K562 (cell line): ENCODE measurements around the gene PPFIA3. TPM values are rescaled to one million over a fixed set of nuclear protein-coding genes. Genes with fewer than 3 reads are reported as not detected.
A peak's percentile ranks its signal among the peaks of the same experiment; 100 is the strongest.

Experiments used
- ATAC-seq: fragments of 200-7000 bp; cut with Tn5 transposase; 3 replicates; pipeline ENCODE4 v1.9.1; 2020; ENCODE audit warnings: moderate library complexity
- BruUV-seq: library from RNA; stranded (reverse); fragments of 400-500 nt; replicated peaks from 2 replicates; lab custom pipeline; 2021; lab: Mats Ljungman, UMichigan
- CTCF ChIA-PET: fragments of 300-600 bp; formaldehyde crosslinking; extraction: SDS; loops from one replicate; lab custom pipeline; 2021; ENCODE audit warnings: low intra/inter-chr PET ratio; lab: Yijun Ruan, JAX
- POLR2A ChIA-PET: fragments of 300-600, 350-650 bp; sonication (Branson Sonifier 250); formaldehyde crosslinking; extraction: SDS; loops from one replicate; lab custom pipeline; 2021; ENCODE audit warnings: antibody characterized with exemption, inconsistent platforms; lab: Yijun Ruan, JAX
- DNase-seq, 4 experiments: peaks; one replicate each; pipeline versions ENCODE4 v3.0.0 to v3.0.0-alpha.2; 2011 to 2018; ENCODE audit warnings: low spot score in 3 of 4, mixed read lengths in 3 of 4; ENCODE audit errors: extremely low read depth in 1 of 4
- FAIRE-seq: peaks from 2 replicates; lab custom pipeline; 2011; peaks lifted over from hg19 to GRCh38; lab: Jason Lieb, UNC
- H2AFZ ChIP-seq: 2 replicates; pipeline ENCODE4 v1.6.0; 2011; ENCODE audit warnings: low read depth, low read length, control low read depth, inconsistent platforms
- H3K27ac ChIP-seq: fragments of 200-600 bp; 3 replicates; pipeline ENCODE4 v1.8.0; 2011; ENCODE audit warnings: low read depth, mild to moderate bottlenecking, control low read depth, inconsistent platforms, low read length, moderate library complexity, mixed read lengths; ENCODE audit errors: extremely low read depth
- H3K27me3 ChIP-seq, 2 experiments: fragments of 300-600 bp in 1 of 2; 2 replicates in 1 of 2; 3 replicates in 1 of 2; pipeline versions ENCODE4 v1.6.0 to v1.8.0; 2011; ENCODE audit warnings: inconsistent platforms in 2 of 2, low read length in 2 of 2, mild to moderate bottlenecking in 1 of 2, mixed read lengths in 1 of 2, moderate library complexity in 1 of 2; ENCODE audit not compliant: control insufficient read depth in 2 of 2, insufficient read depth in 2 of 2
- H3K36me3 ChIP-seq: fragments of 300-600 bp; 3 replicates; pipeline ENCODE4 v1.8.0; 2011; ENCODE audit warnings: mild to moderate bottlenecking, low read length, inconsistent platforms; ENCODE audit not compliant: control insufficient read depth, insufficient read depth
- H3K4me1 ChIP-seq, 2 experiments: fragments of 200-600 bp in 1 of 2; replicated peaks in 1 of 2; 2 replicates in 1 of 2; 3 replicates in 1 of 2; pipeline versions ENCODE4 v1.5.1 to v1.8.0; 2011; ENCODE audit warnings: inconsistent platforms in 2 of 2, low read length in 2 of 2, mild to moderate bottlenecking in 1 of 2, mixed read lengths in 1 of 2, moderate library complexity in 1 of 2; ENCODE audit not compliant: control insufficient read depth in 2 of 2, insufficient read depth in 2 of 2
- H3K4me2 ChIP-seq: 2 replicates; pipeline ENCODE4 v1.6.1; 2011; ENCODE audit warnings: low read length, control low read depth, inconsistent platforms, mixed read lengths; ENCODE audit not compliant: insufficient read depth
- H3K4me3 ChIP-seq: fragments of 200-600 bp; sonication (generic), shearing (Covaris generic); 2 replicates; pipeline ENCODE4 v1.5.1; 2016; ENCODE audit warnings: control low read depth, inconsistent platforms
- H3K79me2 ChIP-seq: fragments of 200-600 bp; 3 replicates; pipeline ENCODE4 v1.8.0; 2011; ENCODE audit warnings: low read length, inconsistent platforms; ENCODE audit not compliant: control insufficient read depth, insufficient read depth
- H3K9ac ChIP-seq, 2 experiments: 2 replicates each; pipeline versions ENCODE4 v1.6.0 to v1.6.1; 2011; ENCODE audit warnings: low read depth in 2 of 2, low read length in 2 of 2, control low read depth in 1 of 2, inconsistent platforms in 1 of 2, mild to moderate bottlenecking in 1 of 2, mixed read lengths in 1 of 2; ENCODE audit not compliant: insufficient read depth in 1 of 2
- H3K9me1 ChIP-seq: one replicate; pipeline ENCODE4 v1.6.0; 2011; ENCODE audit warnings: inconsistent platforms, mild to moderate bottlenecking, low read length, moderate library complexity; ENCODE audit not compliant: control insufficient read depth, insufficient read depth
- H3K9me3 ChIP-seq: replicated peaks from 2 replicates; pipeline ENCODE4 v1.5.1; 2011; ENCODE audit warnings: low read depth, low read length, inconsistent platforms; ENCODE audit not compliant: control insufficient read depth, insufficient read depth
- H4K20me1 ChIP-seq: replicated peaks from 2 replicates; pipeline ENCODE4 v1.6.1; 2011; ENCODE audit warnings: low read length, inconsistent platforms, mixed read lengths; ENCODE audit not compliant: control insufficient read depth, insufficient read depth
- CCNT2 ChIP-seq: IDR thresholded peaks from 2 replicates; pipeline ENCODE4 v1.6.1; 2011; ENCODE audit warnings: borderline replicate concordance, low read depth, mild to moderate bottlenecking, moderate library complexity, mixed read lengths, low read length; ENCODE audit not compliant: insufficient read length; ENCODE audit errors: extremely low read depth
- HMG20B ChIP-seq: fragments of 250-450 bp; sonication (Bioruptor Pico); IDR thresholded peaks from 2 replicates; pipeline ENCODE4 v1.5.0; 2021; ENCODE audit warnings: mild to moderate bottlenecking
- MBD2 ChIP-seq: sonication (generic); IDR thresholded peaks from 2 replicates; pipeline ENCODE4 v1.6.1; 2016; ENCODE audit warnings: low read depth, borderline replicate concordance
- POLR2G ChIP-seq: fragments of 200-400 bp; formaldehyde crosslinking; IDR thresholded peaks from 2 replicates; pipeline ENCODE4 v1.6.1; 2017; ENCODE audit warnings: low read depth, mild to moderate bottlenecking, antibody characterized with exemption, low read length, moderate library complexity
- RBFOX2 ChIP-seq: fragments of 200-400 bp; formaldehyde crosslinking; IDR thresholded peaks from 2 replicates; pipeline ENCODE4 v1.6.1; 2017; ENCODE audit warnings: low read depth, mild to moderate bottlenecking, low read length, moderate library complexity
- SETDB1 ChIP-seq: IDR thresholded peaks from one replicate; pipeline ENCODE4 v1.6.1; 2012; ENCODE audit warnings: low read length, control low read depth, inconsistent platforms
- SMARCE1 ChIP-seq: fragments of 450-650 bp; IDR thresholded peaks from 2 replicates; pipeline ENCODE4 v1.7.1; 2016; ENCODE audit warnings: mild to moderate bottlenecking
- ZNF239 ChIP-seq: fragments of 250-450 bp; sonication (Bioruptor Pico); IDR thresholded peaks from 2 replicates; pipeline ENCODE4 v1.4.0; 2020; ENCODE audit warnings: mild to moderate bottlenecking
- ZNF655 ChIP-seq: fragments of 250-450 bp; sonication (Bioruptor Pico); IDR thresholded peaks from 2 replicates; pipeline ENCODE4 v1.5.0; 2021
- WGBS: fragments of 100-300 bp; shearing (Covaris generic); methylation state at CpG from one replicate; pipeline ENCODE4 v1.1.6; 2016; ENCODE audit warnings: low coverage, mixed read lengths; ENCODE audit not compliant: insufficient coverage; ENCODE audit errors: missing lambda C conversion rate; 5-methylcytosine and 5-hydroxymethylcytosine counted together
- in situ Hi-C: fragments of 300-500 bp; cut with MboI; formaldehyde crosslinking; loops from 4 replicates; pipeline ENCODE4 v1.15.0; 2018; ENCODE audit warnings: inconsistent platforms, mixed read lengths
- intact Hi-C: fragments of 100-400 bp; cut with micrococcal nuclease; formaldehyde crosslinking; loops from 2 replicates; pipeline ENCODE4 v1.14.2; 2022
- polyA plus RNA-seq, 8 experiments: library from polyadenylated mRNA; depleted of rRNA in 4 of 8; stranded (reverse) in 5 of 8; unstranded in 3 of 8; fragments of >200 nt; fragmentation: Nextera tagmentation in 2 of 8; fragmentation: Illumina TruSeq in 1 of 8; extraction: Ambion mirVana in 2 of 8; extraction: Trizol in 1 of 8; gene quantifications; 2 replicates each; pipeline versions ENCODE4 v1.2.1 to v1.2.3, GENCODE V29; 2011 to 2014; ENCODE audit warnings: inconsistent platforms in 1 of 8, missing spikeins in 1 of 8
- total RNA-seq, 7 experiments: library from RNA; depleted of rRNA in 6 of 7; stranded (reverse); fragments of >200 nt in 6 of 7; fragmentation: Illumina TruSeq in 2 of 7; extraction: Trizol in 2 of 7; gene quantifications; 2 replicates each; pipeline versions ENCODE4 v1.2.1 to v1.2.3, GENCODE V29; 2011 to 2021; ENCODE audit warnings: low replicate concordance in 1 of 7
- TF ChIP-seq, protein P1 (sequence below): sonication (generic); formaldehyde crosslinking; IDR thresholded peaks from 2 replicates; pipeline ENCODE4 v1.8.1; 2023; ENCODE audit warnings: missing genetic modification reagents, mild to moderate bottlenecking, borderline replicate concordance

The PPFIA3 gene
- total and polyA plus RNA-seq, 9 of the 15 experiments (the other 6 are each of a cell fraction or from before 2014, with no cell fraction given) = 0.10 to 53.0 (median 17.6) TPM

GRCh38 chr19:49101160-49101559 is 18.2 kb upstream of the PPFIA3 start:
- no peaks in the 10 kb centered on the region for H3K27me3 ChIP-seq
- ATAC-seq = no peak
- intact Hi-C loops = no loop called here

More at GRCh38 chr19:49101160-49101559, 18.2 kb upstream of the PPFIA3 start:
- H3K27ac ChIP-seq = no peak overlapping the region
- ChIA-PET POLR2A (interaction anchor here (1.2 kb wide), 1 partner anchor 13 kb away, joined by 4 read pairs; the partner anchor contains the start of gene LIN7B), CTCF (interaction anchor here (1.0 kb wide), 1 partner anchor 28 kb away, joined by 5 read pairs; no protein-coding TSS in a partner anchor)
- peaks cover 35% of the 10 kb centered on the region for H3K79me2 ChIP-seq
- H3K9ac ChIP-seq = peak overlapping the region in 1 of 2 experiments; percentile 66; a peak in 1 of 4 replicates
- in situ Hi-C loops = no loop called here
- H3K9me1 ChIP-seq = peaks cover 5% of the 10 kb centered on the region
- peaks cover 98% of the 10 kb centered on the region for H3K36me3 ChIP-seq
- no peak overlapping the region for H2AFZ ChIP-seq
- H4K20me1 ChIP-seq = peaks cover 22% of the 10 kb centered on the region
- peak in 2 of 4 experiments; percentile 32 to 33 for DNase-seq
- BruUV-seq = no TSS peak
- FAIRE-seq = no peak
- no peak overlapping the region for H3K4me2 ChIP-seq
- H3K4me1 ChIP-seq = peaks cover 0 to 31% of the 10 kb centered on the region in 2 experiments; a peak in 3 of 5 replicates
- TF ChIP-seq CCNT2 (no peak), HMG20B (CRISPR knock-in tag) (no peak), SETDB1 (no peak), SMARCE1 (no peak), RBFOX2 (peak; percentile 36; the same call in 1 of the 2 replicates), POLR2G (0 out of 2 replicates have a peak, but pooled peaks have one; percentile 27), ZNF239 (CRISPR knock-in tag) (no peak), ZNF655 (CRISPR knock-in tag) (no peak), MBD2 (no peak)
- TF ChIP-seq, protein P1, sequence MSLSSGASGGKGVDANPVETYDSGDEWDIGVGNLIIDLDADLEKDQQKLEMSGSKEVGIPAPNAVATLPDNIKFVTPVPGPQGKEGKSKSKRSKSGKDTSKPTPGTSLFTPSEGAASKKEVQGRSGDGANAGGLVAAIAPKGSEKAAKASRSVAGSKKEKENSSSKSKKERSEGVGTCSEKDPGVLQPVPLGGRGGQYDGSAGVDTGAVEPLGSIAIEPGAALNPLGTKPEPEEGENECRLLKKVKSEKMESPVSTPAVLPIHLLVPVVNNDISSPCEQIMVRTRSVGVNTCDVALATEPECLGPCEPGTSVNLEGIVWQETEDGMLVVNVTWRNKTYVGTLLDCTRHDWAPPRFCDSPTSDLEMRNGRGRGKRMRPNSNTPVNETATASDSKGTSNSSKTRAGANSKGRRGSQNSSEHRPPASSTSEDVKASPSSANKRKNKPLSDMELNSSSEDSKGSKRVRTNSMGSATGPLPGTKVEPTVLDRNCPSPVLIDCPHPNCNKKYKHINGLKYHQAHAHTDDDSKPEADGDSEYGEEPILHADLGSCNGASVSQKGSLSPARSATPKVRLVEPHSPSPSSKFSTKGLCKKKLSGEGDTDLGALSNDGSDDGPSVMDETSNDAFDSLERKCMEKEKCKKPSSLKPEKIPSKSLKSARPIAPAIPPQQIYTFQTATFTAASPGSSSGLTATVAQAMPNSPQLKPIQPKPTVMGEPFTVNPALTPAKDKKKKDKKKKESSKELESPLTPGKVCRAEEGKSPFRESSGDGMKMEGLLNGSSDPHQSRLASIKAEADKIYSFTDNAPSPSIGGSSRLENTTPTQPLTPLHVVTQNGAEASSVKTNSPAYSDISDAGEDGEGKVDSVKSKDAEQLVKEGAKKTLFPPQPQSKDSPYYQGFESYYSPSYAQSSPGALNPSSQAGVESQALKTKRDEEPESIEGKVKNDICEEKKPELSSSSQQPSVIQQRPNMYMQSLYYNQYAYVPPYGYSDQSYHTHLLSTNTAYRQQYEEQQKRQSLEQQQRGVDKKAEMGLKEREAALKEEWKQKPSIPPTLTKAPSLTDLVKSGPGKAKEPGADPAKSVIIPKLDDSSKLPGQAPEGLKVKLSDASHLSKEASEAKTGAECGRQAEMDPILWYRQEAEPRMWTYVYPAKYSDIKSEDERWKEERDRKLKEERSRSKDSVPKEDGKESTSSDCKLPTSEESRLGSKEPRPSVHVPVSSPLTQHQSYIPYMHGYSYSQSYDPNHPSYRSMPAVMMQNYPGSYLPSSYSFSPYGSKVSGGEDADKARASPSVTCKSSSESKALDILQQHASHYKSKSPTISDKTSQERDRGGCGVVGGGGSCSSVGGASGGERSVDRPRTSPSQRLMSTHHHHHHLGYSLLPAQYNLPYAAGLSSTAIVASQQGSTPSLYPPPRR (CRISPR knock-in tag) = no peak
- TF ChIP-seq, all 486 proteins: peak for 2
- no peaks in the 10 kb centered on the region for H3K9me3 ChIP-seq
- 76% methylated on average over 7 of the region's 12 CpGs for WGBS
- H3K4me3 ChIP-seq = no peak overlapping the region
